GM19324 (cell line): ENCODE results near the gene PIGV.
A peak's percentile ranks its signal among the peaks of the same experiment; 100 is the strongest.

Experiments used
- ATAC-seq: cut with Tn5 transposase; IDR thresholded peaks from one replicate; pipeline ENCODE4 v1.9.1; 2021; ENCODE audit warnings: mild to moderate bottlenecking, moderate library complexity; ENCODE audit not compliant: unreplicated experiment, low FRiP score

The PIGV gene

DNA sequence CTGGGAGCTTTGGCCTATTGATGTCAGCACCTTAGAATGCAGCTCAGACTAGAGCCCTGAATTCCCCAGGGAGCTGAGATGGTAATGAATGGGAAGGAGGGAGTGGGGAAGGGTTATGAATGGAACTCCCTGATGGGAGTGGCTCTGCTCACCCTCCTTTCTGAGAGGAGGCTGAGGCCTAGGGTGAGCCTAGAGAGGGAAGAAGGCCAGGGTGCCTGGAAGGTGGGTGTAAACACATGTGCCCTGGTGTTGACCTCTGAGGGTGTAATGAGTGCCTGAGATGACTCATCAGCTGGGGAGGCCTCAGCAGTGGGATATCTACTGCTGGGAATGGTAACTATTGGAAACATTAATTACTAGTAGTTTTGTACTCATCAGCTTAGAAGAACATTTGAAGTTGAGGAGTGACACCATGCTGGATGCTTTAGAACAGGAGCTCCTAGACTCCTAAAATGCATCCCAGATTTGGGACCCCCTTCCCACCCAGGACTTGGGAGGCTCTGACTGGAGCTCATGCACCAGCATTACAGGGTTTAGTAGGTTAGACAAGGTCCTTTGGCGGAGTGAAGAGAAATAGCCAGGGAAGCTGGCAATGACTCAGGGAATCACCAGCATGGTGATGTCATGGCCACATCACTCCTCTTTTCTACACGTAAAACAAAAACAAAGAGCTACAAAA, 16.0 kb upstream of the PIGV start:
- no peak for ATAC-seq

DNA sequence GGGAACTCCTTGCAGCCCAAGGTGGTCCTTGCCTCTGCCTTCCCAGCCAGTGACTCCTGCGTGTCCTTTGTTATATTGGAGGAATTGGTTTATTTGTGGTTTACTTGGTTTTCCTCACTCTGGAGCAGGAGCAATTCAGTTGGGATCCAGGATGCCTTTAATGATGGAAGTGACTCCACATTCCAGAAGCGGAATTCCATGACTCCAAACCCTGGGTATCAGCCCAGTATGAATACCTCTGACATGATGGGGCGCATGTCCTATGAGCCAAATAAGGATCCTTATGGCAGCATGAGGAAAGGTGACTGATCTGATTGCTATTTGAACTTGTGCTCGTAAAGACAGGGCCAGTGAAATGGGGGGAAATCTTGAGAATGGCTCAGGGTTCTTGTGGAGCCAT, 15.1 kb upstream of the PIGV start:
- no peak for ATAC-seq

DNA sequence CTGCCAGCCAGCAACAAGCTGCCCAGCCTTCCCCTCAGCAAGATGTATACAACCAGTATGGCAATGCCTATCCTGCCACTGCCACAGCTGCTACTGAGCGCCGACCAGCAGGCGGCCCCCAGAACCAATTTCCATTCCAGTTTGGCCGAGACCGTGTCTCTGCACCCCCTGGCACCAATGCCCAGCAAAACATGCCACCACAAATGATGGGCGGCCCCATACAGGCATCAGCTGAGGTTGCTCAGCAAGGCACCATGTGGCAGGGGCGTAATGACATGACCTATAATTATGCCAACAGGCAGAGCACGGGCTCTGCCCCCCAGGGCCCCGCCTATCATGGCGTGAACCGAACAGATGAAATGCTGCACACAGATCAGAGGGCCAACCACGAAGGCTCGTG, 13.3 kb upstream of the PIGV start:
- ATAC-seq: no peak

DNA sequence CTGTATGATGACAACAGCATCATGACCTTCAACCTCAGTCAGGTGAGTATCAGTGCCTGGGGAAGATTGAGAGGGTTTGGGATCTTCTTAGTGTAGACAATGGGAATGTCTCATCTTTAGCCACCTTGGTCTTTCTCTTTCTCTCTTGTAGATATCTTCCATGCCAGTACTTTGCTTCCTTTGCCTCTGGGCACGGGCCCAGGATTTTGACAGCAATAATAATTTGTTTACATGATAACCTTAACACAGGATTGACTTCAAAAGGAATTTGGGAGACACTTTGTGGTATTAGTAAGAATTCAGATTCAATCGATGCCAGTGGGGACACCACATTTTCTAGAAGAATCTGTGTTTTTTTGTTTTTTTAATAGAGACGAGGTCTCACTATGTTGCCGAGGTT, 12.1 kb upstream of the PIGV start:
- no peak for ATAC-seq

DNA sequence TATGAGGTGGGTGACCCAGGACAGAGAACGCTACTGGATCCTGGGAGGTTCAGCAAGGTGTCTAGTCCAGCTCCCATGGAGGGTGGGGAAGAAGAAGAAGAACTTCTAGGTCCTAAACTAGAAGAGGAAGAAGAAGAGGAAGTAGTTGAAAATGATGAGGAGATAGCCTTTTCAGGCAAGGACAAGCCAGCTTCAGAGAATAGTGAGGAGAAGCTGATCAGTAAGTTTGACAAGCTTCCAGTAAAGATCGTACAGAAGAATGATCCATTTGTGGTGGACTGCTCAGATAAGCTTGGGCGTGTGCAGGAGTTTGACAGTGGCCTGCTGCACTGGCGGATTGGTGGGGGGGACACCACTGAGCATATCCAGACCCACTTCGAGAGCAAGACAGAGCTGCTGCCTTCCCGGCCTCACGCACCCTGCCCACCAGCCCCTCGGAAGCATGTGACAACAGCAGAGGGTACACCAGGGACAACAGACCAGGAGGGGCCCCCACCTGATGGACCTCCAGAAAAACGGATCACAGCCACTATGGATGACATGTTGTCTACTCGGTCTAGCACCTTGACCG, 8.6 kb upstream of the PIGV start:
- no peak for ATAC-seq

DNA sequence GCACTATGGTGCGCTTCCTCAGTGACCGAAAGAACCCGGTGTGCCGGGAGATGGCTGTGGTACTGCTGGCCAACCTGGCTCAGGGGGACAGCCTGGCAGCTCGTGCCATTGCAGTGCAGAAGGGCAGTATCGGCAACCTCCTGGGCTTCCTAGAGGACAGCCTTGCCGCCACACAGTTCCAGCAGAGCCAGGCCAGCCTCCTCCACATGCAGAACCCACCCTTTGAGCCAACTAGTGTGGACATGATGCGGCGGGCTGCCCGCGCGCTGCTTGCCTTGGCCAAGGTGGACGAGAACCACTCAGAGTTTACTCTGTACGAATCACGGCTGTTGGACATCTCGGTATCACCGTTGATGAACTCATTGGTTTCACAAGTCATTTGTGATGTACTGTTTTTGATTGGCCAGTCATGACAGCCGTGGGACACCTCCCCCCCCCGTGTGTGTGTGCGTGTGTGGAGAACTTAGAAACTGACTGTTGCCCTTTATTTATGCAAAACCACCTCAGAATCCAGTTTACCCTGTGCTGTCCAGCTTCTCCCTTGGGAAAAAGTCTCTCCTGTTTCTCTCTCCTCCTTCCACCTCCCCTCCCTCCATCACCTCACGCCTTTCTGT, 7.3 kb upstream of the PIGV start:
- ATAC-seq: no peak

DNA sequence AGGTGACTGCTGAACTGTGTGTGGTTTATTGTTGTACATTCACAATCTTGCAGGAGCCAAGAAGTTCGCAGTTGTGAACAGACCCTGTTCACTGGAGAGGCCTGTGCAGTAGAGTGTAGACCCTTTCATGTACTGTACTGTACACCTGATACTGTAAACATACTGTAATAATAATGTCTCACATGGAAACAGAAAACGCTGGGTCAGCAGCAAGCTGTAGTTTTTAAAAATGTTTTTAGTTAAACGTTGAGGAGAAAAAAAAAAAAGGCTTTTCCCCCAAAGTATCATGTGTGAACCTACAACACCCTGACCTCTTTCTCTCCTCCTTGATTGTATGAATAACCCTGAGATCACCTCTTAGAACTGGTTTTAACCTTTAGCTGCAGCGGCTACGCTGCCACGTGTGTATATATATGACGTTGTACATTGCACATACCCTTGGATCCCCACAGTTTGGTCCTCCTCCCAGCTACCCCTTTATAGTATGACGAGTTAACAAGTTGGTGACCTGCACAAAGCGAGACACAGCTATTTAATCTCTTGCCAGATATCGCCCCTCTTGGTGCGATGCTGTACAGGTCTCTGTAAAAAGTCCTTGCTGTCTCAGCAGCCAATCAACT, 6.4 kb upstream of the PIGV start:
- no peak for ATAC-seq

DNA sequence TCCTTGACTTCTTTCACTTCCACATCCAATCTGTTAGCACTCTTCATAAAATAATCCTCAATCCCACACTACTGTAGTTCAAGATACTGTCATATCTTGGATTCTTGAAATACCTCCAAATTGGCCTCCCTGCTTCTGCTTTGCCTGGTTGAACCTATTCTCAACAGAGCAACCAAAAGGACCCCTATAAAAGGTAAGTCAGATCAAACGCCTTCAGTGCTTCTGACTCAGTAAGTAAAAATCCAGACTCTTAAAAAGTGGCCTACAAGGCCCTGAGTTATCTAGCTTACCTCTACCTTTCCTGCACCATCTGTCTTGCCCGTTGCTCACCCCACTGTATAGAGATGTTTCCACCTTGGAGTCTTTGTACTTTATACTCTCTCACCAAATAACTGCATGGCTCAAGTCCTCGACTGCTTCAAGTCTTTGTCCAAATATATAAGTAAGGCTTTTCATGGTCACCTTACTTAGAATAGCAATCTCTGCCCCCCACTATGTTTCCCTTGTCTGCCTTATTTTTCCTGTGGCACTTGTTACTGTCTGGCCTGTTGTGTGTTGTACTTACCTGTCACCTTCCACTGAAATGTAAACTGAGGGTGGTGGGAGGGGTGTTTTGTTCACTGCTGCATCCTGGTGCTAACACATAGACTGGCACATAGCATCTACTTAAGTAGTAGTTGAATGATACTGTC, 5.1 kb upstream of the PIGV start:
- no peak for ATAC-seq

DNA sequence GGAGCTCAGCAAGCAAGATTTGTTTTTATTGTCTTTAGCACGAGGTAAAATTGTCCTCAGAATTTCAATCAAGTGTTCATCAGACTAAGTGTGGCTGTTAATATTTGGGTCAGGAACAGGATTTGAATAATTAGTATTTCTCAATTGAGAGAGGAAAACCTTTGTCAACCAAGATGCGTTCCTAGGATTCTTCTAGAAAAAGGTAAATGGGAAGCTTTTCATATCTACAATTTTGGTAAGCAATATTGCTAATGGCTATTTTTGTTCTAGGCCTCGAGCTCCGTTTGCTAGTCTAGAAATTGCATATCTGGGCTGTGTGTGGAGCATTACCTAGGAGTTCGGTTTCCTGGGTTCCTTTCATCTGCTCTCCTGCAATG, 4.1 kb upstream of the PIGV start:
- ATAC-seq: no peak

DNA sequence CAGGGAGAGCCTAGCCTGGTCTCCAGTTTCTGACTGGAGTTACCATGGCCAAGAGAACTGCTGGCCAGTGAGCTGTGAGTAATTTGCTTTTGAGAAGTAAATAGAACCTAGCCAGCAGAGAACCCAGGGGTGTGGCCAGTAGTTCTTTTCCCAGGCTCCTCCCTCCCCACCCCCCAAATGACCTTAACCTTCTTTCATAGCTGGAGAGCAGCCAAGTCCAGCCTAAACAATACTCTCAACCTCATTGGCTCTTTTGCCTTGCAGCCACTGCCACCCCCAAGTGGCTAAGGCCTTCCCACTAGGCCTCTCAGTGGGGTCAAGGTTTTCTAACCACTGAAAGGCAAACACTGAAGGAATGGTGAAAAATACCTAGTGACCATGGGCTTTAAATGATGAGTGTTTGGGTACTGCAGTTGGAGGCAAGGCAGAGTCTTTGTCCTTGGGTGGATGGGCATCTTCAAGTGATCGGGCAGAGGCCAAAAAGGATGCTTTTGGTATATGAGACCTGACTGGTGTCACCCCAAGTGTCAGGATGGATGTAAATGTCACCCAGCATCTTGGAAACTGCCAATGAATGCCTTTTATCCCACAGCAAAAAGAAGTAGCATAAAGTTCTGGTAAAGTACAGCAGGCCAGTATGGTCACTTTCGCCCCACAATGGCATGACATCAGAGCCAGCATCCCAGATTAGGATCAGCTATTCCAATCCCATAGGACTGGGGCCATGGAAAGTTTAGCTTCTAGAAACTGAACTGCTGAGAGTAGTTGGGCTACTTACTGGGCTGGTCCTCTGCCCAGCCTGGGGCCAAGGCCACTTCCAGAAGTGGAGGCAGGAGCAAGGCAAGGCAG, 3.5 kb upstream of the PIGV start:
- ATAC-seq: no peak

DNA sequence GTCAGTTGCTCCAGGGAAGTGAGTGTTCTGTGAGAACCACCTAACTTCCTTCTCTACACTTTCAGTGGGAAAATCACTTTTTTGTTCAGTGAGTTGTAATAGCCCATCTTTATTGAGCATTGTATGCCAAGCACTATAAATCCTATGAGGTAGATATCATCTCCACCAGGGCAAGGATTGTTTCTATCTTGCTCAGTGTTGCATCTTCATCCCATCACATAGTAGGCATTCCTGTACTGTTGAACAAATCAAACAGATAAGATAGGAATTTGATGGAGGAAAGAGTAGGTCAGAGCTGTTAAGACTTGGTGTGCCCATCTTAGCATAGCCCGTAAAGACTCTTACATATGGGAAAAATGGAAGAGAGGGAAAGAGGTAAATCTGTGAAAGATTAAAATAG, 2.9 kb upstream of the PIGV start:
- ATAC-seq: no peak

DNA sequence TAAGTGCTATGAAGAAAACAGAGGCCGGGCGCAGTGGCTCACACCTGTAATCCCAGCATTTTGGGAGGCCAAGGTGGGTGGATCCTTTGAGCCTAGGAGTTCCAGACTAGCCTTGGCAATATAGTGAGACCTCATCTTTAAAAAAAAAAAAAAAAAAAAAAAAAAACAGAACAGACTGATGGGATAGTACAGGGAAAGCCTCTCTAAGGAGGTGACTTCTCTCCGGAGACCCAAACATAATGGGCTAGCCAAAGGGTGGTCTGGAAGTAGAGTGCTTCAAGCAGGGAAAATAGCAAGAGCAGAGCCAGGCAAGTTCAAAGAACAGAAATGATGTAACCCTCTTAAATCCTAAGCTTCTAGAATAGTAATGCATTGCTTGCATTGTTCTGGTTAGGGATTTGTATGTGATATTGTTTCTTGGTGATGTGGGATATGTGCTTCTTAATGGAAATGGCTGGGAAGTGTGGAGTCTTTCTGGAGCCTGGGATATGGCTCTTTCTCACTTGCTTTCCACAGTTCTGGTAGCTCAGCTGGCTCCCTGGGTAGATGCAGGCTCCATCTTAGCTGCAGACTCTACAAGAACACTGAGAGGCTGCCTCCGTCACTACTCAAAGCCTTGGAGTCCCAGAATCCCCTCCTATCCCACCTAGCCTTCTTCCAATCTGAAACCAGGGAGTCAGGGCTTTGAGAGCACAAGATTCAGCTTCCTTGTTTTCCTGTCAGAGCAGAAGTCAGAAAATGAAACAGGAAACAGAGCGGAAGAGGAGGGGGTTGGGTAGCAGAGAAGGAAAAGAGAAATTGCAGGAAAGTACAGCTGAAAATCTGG, 1.9 kb upstream of the PIGV start:
- no peak for ATAC-seq

DNA sequence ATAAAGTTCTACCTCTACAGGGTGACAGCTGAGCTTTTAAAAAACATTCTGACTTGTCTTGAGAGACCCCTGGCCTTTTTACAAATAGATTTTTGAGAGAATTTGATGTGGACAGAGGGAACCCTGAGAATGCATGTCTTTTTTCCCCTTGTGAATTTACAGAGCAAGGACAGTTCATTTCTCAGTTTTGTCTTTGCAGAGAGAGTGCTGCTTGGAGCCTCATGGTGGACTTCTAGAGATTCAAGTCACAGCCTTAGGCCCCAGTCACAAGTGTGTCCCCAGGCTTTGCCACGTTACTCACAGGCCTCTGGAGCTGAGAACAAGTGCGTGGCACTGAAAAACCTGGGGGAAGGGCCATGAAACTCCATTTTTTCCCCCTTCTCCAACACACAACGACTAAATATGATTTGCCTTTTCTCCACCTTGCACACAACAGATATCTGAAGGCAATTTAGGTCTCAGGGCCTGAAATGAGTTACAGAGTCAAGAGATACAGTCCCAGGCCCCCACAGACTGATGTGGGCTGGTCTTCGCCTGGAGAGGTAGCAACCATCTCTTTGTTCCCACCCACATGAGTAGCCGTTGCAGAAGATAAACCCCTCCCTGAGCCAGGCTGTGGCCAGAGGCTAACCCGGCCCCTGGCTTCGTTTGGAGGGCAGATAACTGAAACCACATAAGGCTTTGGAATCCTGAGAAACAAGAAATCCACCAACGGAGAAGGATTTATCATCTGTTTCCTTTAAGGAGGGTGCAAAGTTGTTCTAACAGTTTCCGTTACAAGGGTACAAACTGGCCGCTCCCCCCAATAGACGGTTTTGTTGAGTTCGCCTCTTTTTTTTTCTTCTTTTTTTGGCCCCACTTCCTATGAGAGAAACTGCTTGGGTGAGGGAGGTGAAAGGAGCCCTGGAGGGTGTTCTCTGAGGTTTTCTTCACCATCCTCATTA, 1.0 kb upstream of the PIGV start:
- ATAC-seq: no peak

DNA sequence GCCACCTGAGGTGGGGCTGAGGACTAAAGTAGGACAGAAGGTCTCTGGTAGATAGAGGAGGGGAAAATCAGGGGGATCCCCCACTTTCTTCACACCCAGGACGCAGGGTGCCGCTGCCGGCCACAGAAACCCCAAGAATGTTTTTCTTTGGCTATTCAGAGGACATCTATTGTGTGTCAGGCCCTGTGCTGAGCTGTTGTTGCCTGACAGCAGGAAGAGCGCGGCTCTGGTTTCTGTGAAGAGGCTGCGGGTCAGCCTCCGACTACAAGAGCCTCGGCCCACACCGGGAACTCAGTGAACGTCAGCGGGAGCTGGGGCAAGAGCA, 407 bp upstream of the PIGV start:
- peak; percentile 35 for ATAC-seq

DNA sequence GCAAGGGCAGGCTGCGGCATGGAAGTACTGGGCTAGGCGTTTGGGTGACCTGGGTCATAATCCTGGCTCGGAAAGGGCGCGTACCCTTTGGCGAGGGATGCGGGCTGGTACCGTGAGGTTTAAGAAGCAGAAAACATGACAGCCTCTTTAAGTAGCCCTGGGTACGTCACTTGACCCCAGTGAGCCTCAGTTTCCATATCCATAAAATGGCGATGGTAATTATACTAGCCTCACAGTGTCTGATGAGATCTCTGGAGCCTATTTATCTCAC, 700 bp downstream of the PIGV start:
- no peak for ATAC-seq

DNA sequence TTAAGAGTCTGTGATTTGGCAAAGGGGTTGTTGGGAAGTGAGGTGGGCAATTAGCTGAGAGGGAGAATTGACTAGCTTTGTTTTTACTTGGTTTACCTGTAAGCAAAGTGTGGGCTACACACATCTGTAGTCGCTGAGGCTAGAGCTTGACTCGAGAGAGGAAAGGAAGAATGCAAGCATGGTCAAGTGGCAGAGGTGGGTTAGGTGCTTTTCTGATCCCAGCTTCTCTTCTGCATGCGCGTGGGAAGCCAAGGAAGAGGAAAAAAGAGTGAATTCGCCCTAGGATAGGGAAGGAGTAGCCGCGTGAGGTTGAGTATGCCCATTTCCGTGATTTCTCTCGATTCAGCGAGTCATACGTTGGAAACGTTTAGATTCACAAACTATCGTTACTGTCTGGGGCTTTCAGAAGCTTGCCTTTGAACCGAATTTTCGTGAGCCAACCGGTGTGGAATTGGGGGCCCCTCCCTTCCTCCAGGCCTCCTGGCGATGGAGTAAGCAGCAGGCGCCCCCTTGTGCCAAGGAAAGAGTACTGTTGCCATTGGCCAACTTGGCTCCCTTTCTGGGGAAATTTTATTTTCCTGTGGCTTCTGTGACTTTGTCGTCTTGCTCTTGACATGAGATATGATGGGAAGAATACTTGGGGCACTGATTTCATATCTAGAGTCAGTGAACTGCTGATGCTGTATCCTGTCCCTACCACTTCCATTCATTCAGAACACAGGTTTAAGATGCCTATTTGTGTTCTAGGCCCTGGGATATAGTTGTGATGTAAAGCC, 1.3 kb downstream of the PIGV start:
- no peak for ATAC-seq

DNA sequence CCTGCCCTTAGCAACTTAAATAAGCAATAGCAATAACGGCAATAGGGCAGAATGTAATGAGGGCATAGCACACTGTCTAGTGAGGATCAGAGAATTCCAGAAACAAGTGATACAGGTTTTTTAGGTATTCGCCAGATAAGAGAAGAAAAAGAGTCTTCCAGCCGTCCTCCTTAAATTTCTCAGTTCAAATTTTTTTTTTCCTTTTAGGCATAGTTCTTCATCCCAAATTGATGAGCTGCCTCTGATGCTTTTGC, 1.8 kb downstream of the PIGV start:
- ATAC-seq: no peak

DNA sequence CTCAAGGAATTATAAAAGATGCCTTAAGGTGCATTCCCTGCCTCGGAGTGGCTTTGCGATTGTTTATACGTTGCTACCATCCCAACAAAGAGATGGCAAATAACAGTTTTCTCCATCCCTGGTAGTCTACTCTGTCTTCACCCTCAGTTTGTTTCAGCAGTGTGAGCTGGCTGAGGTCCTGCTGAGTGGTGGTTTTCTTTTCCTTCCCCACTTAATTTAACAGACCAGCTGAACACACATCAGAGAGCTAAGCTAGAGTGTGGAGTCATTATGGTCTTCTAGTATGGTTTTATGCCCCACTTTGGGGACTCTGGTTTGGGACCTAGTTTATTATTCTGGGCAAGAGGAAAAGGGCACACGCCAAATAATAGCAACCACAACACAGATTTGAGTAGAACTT, 2.2 kb downstream of the PIGV start:
- no peak for ATAC-seq

DNA sequence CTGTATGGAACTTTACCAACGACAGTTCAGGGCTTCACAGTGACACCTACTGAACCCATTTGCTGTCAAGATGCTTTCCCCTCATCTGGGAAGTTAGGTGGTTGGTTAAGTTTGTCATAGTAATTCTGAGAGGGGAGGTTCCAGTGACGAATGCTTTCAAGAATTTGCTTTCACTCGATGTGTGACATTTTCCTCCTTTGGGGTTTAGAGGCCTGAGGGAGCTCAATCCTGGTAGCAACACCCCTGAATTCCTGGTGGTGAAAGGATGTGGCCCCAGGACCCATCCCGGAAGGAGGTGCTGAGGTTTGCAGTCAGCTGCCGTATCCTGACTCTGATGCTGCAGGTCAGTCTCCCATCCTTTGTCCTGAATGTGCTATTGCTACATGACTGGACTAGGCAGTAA, 2.8 kb downstream of the PIGV start:
- no peak for ATAC-seq
